ENCODE measurements around the gene TXNRD1. TPM values are rescaled to one million over a fixed set of nuclear protein-coding genes. Genes with fewer than 3 reads are reported as not detected.

The TXNRD1 gene
- total and polyA plus RNA-seq, 8 donors, result 19.4 to 208 (median 76.8) TPM

DNA sequence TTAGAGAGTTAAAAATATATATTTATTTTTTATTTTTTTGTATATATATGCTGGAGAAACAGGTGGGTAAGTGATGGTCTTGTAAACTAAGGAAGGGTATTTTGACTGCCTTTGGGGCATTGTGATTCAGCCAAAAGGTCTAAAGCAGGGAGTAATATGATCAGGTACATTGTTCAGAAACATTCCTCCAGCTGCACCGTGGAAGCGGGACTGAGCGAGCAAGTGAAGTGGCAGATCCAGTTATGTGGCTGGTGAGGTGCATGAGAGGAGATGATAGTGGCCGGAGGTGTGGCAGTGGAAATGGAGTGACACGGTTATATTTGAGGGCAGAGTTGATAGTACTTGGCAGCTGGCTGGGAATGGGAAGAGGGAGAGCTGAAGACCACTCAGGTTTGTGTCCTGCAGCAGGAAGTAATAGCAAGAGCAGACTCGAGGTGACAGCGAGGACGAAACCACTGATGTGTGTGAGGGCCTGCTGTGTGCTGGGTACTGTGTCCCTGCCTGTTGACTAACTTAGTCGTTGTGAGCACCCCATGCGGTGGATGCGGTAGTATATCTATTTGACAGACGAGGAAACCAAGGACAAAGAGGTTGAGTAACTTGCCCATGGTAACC is 127.2 kb downstream of the TXNRD1 start:
- TF ChIP-seq EP300 (IDR thresholded peaks at IDR 0.05) (no peak), POLR2AphosphoS5 (IDR thresholded peaks at IDR 0.05) (no peak), POLR2A (IDR thresholded peaks at IDR 0.05) (no peak)
- TF ChIP-seq, protein P1, sequence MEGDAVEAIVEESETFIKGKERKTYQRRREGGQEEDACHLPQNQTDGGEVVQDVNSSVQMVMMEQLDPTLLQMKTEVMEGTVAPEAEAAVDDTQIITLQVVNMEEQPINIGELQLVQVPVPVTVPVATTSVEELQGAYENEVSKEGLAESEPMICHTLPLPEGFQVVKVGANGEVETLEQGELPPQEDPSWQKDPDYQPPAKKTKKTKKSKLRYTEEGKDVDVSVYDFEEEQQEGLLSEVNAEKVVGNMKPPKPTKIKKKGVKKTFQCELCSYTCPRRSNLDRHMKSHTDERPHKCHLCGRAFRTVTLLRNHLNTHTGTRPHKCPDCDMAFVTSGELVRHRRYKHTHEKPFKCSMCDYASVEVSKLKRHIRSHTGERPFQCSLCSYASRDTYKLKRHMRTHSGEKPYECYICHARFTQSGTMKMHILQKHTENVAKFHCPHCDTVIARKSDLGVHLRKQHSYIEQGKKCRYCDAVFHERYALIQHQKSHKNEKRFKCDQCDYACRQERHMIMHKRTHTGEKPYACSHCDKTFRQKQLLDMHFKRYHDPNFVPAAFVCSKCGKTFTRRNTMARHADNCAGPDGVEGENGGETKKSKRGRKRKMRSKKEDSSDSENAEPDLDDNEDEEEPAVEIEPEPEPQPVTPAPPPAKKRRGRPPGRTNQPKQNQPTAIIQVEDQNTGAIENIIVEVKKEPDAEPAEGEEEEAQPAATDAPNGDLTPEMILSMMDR (IDR thresholded peaks at IDR 0.05), result no peak
- WGBS, 5 donors, result 89 to 92% (median 91%) methylated on average over 12 of the region's 12 CpGs
- Histone ChIP-seq H3K27me3 (no peaks in the 10 kb centered on the region), H3K27ac (no peak overlapping the region), H3K4me1 (peaks cover 0 to 34% (median 8%) of the 10 kb centered on the region in 4 donors), H3K9me3 (no peaks in the 10 kb centered on the region), H3K4me3 (no peak overlapping the region), H3K36me3 (peaks cover 68 to 100% (median 94%) of the 10 kb centered on the region in 4 donors)
- intact Hi-C loops (cut with DNase I; ENCODE audit: low total_unique reads), result no loop called here
- no peak for DNase-seq

DNA sequence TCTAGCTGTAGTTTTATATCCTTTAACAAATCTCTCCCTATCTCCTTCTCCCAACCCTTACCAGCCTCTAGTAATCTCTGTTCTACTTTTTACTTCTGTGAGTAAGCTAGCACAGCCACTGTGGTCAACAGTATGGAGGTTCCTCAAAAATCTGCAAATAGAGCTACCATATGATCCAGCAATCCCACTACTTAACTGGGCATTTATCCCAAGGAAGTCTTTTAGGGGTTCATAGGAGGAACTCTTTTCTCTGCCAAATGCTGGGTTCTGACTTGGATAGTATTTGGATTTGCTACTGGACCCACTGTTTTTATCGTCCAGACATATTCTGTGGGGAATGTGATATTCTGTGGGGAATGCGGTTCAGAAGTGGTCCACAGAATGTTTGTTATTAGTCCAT is 129.1 kb downstream of the TXNRD1 start:
- no peak for TF ChIP-seq POLR2AphosphoS5 (IDR thresholded peaks at IDR 0.05)
- Histone ChIP-seq H3K36me3 (peaks cover 67 to 100% (median 94%) of the 10 kb centered on the region in 4 donors), H3K27me3 (no peaks in the 10 kb centered on the region), H3K4me1 (peaks cover 0 to 26% (median 8%) of the 10 kb centered on the region in 4 donors), H3K9me3 (no peaks in the 10 kb centered on the region), H3K27ac (no peak overlapping the region), H3K4me3 (no peak overlapping the region)
- intact Hi-C loops (cut with DNase I; ENCODE audit: low total_unique reads), result no loop called here
- WGBS, 5 donors, result 80 to 96% (median 91%) methylated on average over 2 of the region's 2 CpGs
- DNase-seq, result no peak

DNA sequence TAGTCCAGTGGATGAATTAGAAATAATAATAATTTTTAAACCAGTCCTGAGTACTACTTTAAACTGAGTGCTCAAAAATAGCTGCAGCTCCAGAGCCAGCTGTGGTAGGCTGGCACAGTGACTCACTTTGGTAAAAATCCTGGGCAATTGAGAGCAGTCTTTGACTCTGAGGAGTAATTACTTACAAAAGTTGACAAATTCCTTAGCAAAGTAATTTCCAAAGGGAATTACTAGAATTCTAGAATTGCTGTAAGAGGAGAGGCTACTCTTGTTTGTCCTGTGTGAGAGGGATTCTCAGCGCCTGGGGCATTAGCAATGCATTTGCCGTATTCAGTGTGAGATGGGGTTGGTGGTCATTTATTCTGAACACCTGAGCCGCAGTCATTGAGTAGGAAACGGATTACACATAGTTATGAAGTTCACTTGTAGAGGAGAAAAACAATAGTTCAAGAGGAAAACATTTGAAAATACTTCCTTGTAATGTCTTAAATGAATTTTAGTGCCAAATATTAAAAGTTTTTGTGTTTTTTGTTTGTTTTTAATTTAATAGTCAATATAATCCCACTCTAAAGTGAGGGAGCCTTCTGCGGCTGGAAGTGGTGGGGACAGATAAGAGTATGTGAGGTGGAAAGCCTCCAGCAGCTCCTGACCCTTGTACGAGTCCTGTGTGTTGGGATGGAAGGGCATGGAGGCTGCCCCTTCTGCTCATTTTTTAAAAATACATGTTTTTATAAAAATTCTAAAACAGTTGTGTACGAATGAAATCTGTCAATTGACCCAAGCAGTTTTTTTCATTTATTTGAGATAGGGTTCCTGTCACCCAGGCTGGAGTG is 129.9 kb downstream of the TXNRD1 start:
- Histone ChIP-seq H3K27me3 (no peaks in the 10 kb centered on the region), H3K4me1 (peaks cover 0 to 18% (median 8%) of the 10 kb centered on the region in 4 donors), H3K9me3 (no peaks in the 10 kb centered on the region), H3K4me3 (no peak overlapping the region), H3K36me3 (peaks cover 67 to 100% (median 94%) of the 10 kb centered on the region in 4 donors), H3K27ac (no peak overlapping the region)
- TF ChIP-seq POLR2A (IDR thresholded peaks at IDR 0.05) (no peak), POLR2AphosphoS5 (IDR thresholded peaks at IDR 0.05) (no peak), EP300 (IDR thresholded peaks at IDR 0.05) (no peak)
- TF ChIP-seq, protein P1 (IDR thresholded peaks at IDR 0.05), result no peak
- DNase-seq, result no peak
- intact Hi-C loops (cut with DNase I; ENCODE audit: low total_unique reads), result no loop called here
- 82 to 94% (median 89%) methylated on average over 7 of the region's 7 CpGs for WGBS, 5 donors

DNA sequence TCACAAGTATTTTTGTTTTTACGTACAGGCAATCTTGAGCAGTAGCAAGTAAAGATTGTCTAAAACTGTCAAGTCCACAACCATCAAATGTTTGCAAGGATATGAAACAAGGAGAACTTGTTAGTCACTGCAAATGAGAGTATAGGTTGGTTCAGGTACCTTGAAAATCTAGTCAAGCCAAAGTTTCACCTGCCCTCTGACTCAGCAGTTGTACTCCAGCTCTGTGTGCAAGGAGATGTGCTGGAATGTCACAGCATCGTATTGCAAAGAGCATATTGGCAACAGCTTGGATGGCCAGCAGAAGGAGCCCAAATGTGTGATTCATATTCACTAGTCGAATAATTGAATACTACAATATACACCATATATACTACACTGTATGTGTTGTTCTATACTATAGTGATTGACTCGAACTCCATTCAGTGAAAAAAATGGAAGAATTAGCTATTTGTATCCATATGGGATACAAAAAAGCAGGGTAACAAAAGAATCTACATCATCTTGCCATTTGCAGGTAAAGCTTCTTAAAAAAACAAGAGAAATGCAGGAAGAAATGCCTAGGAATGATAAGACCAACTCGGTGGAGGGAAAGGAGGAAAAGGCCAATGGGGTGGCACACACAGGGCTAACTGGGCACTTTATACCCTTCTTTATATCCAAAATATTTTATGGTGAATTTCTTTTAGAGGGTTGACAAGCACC is 131.9 kb downstream of the TXNRD1 start:
- Histone ChIP-seq H3K4me1 (peaks cover 0 to 8% (median 3%) of the 10 kb centered on the region in 4 donors), H3K9me3 (no peaks in the 10 kb centered on the region), H3K27me3 (no peaks in the 10 kb centered on the region), H3K4me3 (no peak overlapping the region), H3K36me3 (peaks cover 67 to 100% (median 94%) of the 10 kb centered on the region in 4 donors), H3K27ac (no peak overlapping the region)
- TF ChIP-seq EP300 (IDR thresholded peaks at IDR 0.05), result no peak
- TF ChIP-seq, protein P1 (IDR thresholded peaks at IDR 0.05), result no peak
- TF ChIP-seq POLR2AphosphoS5 (IDR thresholded peaks at IDR 0.05), result no peak
- no peak for TF ChIP-seq POLR2A (IDR thresholded peaks at IDR 0.05)
- intact Hi-C loops (cut with DNase I; ENCODE audit: low total_unique reads), result no loop called here
- DNase-seq, result no peak
- 80 to 88% (median 84%) methylated on average over 5 of the region's 5 CpGs for WGBS, 5 donors
